Measurements from ENCODE around the gene UGDH.
"Not testable (repeated sequence)": the region's sequence is repeated elsewhere in the genome, so short reads cannot be mapped to it uniquely, and the experiment has no call there.

Gene UGDH
- 22.1 to 22.9 reads per million in 2 experiments for total RNA-seq

DNA sequence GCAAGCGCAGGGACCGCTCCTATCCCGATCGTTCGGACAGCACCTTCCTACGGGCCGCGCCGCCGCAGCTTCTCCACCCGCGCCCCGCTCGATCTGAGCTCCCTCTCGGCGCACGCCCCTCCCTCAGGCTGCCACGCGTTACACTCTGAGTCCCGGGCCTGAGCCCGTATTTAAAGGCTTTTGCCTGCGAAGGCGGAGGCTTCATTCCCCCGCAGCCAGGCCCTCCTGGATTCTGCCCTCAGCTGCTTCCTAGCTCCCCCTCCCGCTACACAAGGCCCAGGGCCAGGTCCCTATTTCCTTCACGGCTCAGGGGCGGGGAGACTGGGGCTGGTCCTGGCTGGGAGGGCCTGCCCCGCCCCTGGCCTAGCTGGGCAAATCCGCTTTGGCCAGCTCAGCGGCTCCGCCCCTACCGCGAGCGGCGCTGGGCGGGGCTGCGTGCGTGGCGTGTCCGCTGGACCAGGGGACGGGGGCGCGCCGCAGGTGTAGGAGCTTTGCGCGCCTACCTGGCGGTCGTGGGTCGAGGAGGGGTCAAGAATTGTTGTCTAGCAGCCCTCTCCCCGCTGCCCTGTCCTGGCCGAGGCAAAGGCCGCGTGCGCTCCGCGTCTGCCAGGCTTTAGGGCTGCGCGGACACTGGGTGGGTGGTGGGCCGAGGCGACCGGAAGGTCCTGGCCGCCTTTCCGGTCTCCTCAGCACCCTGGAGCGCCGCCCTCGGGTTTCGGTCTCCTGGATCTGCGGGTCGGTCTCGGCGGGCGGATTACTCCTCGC lies at the start of gene UGDH:
TSS of gene UGDH (minus strand) at position 144 of the 765 bp plus-strand sequence. CDS start 5,927 bp downstream, outside the sequence.
- peak; percentile 84 for DNase-seq (ENCODE audit: low read depth)

DNA sequence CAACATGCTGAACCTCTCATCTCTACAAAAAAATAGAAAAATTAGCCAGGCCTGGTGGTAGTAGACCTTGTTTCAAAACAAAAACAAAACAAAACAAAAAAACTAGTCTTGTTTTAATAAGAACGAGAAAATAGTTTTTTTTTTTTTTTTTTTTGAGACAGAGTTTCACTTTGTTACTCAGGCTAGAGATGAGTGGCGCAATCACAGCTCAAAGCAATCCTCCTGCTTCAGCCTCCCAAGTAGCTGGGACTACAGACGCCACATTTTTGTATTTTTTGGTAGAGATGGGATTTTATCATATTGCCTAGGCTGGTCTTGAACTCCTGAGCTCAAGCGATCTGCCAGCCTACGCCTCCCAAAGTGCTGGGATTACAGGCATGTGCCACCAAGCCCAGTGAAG lies 47.7 kb upstream of the UGDH start:
- DNase-seq (ENCODE audit: low read depth) = no peak

DNA sequence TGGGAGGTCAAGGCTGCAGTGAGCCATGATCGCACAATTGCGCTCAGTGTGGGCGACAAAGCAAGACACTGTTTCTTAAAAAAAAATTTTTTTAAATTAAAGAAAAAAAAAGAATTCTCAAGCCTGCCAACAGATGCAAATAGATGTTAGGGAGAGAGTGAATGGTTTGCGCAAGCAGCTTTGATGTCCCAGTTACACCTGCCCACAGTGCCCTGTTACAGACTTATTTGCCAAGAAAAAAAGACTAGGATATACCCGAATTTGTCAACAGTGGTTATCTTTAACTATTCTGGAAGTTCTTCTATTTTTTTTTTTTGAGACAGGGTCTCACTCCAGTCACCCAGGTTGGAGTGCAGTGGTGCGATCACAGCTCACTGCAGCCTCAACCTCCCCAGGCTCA lies 44.3 kb upstream of the UGDH start:
- DNase-seq (ENCODE audit: low read depth) = no peak

DNA sequence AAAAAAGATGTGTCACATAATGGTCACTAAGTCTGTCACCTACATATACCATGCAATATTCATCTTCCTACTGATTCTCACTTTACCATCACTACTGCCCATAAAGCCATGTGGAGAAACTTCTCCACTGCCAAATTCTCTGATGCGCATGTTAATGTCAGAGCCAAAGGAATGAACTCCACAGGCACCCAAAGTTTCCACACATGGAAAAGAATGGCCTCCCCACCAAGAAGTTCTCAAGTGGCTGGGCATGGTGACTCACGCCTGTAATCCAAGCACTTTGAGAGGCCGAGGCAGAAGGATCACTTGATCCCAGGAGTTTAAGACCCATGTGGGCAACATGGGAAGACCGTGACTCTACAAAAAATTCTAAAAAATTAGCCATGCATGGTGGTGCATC lies 43.8 kb upstream of the UGDH start:
- no peak for DNase-seq (ENCODE audit: low read depth)

DNA sequence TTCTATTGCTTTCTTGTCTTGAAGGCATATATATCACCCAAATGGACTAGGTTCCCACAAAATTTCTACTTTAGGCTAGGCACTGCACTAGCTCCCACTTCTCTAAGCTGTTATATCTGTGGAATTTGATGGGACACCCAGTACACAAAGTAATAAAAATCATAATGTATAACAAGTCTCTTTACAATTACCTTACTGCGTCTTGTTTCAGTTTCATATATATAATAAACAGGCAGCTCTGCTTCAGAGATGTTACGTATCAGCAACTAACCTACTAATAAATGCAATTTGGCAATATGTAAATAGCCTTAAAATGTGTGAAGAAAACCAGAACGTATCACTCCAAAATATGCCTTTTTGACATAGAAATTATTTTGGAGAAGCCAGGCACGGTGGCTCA lies 42.0 kb upstream of the UGDH start:
- DNase-seq (ENCODE audit: low read depth) = no peak

DNA sequence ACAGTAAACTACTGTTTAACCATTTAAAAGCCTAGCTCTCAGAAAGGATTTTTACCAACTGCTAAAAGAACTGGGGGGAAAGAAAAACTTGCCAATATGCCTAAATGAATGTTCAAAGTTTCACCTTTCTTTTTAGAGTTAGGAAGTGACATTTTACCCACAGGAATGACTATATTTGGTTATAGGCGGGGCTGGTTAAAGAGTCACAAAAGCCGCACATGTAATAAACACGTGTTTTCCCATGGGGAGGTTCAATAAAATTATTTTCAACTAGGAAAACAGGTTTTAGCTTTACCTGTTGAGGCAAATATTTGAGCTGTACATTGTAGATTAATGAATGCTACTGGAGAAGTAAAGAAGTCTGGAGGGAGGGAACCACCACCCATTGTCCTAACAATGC lies 41.6 kb upstream of the UGDH start:
- no peak for DNase-seq (ENCODE audit: low read depth)

DNA sequence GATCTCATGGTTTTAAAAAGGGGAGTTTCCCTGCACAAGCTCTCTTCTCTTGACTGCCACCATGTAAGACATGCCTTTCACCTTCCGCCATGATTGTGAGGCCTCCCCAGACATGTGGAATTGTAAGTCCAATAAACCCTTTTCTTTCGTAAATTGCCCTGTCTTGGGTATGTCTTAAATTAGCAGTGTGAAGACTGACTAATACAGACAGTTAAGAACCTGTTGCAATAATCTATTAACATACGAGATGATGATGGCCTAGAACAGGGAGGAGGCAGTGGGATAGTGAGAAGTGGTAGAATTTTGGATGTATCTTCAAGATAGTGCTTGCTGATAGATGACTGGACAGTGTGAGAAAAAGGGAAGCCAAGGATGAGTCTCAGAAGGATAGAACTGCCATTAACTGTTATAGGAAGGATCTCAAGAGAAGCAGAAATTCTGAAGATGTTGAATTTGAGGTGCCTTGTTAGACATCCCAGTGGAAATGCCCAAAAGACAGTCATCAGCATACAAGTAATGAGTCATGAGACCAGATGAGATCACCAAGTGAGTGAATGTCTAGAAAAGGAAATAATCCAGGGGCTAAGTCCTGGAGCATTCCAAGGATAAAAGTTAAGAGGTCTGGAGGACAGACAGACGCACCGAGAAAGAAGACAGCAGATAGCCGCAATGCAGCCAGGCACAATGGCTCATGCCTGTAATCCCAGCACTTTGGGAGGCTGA lies 38.8 kb upstream of the UGDH start:
- DNase-seq (ENCODE audit: low read depth) = no peak

DNA sequence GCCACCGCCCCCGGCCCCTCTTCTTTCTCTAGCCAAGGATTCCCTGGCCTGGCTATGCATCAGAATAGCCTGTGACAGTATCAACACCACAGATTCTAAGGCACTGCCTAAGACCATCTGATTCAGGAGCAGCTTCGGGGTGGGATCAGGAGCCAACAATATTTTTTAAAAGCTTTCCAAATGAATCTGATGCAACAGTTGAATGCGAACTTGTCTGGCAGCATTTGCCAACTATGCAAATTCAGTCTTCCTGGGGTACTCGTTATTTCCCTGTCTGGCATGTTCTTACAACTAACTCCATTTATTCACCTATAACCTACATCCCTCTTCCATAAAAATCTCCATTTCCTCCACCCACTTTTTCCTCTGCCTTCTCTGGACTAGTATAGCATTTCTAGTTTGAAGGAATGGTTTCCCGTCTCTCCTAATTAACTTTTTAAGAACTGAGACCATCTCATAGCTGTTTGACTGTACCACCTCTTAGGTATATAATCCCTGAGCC lies 36.2 kb upstream of the UGDH start:
- no peak for DNase-seq (ENCODE audit: low read depth)

DNA sequence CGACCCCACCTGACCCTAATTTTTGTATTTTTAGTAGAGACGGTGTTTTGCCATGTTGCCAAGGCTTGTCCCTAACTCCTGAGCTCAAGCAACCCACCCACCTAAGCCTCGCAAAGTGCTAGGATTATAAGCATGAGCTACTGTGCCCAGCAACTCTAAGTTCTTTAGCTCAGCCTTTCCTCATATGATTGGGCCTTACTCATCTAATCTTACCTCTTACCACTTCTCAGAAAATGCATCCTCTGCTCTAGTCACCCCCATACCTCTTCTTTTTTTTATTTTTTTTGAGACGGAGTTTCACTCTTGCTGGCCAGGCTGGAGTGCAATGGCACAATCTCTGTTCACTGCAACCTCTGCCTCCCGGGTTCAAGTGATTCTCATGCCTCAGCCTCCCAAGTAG lies 35.6 kb upstream of the UGDH start:
- DNase-seq (ENCODE audit: low read depth) = no peak

DNA sequence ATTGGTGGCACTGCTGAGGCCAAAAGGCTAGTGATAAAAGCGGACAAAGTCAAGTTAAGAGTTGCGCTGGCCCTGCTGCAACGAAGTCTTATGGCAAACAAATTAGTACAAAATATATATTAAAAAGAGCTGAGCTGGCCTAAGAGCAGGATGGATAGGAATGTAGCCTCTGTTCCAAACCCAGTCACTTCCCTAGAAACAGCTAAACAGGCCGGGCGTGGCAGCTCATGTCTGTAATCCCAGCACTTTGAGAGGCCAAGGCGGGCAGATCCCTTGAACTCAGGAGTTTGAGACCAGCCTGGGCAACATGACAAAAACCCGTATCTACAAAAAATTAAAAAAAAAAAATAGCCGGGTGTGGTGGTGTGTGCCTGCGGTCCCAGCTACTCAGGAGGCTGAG lies 32.4 kb upstream of the UGDH start:
- DNase-seq (ENCODE audit: low read depth) = no peak

DNA sequence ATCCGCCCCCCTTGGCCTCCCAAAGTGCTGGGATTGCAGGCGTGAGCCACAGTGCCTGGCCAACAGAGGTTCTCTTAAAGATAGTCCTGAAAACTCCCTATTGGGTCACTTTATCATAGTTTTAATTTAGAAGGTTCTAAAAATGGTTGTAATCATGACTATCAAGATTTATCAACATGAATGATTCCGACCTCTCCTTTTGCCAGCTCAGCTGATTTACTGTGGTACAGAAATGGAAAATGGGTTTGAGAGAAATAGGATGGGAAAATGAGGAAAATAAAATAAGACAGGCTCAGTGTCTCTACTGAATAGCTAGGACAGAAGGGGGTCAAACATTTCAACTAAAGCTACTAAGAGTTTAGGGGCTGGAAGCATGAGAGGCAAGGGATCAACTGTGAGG lies 28.2 kb upstream of the UGDH start:
- no peak for DNase-seq (ENCODE audit: low read depth)

DNA sequence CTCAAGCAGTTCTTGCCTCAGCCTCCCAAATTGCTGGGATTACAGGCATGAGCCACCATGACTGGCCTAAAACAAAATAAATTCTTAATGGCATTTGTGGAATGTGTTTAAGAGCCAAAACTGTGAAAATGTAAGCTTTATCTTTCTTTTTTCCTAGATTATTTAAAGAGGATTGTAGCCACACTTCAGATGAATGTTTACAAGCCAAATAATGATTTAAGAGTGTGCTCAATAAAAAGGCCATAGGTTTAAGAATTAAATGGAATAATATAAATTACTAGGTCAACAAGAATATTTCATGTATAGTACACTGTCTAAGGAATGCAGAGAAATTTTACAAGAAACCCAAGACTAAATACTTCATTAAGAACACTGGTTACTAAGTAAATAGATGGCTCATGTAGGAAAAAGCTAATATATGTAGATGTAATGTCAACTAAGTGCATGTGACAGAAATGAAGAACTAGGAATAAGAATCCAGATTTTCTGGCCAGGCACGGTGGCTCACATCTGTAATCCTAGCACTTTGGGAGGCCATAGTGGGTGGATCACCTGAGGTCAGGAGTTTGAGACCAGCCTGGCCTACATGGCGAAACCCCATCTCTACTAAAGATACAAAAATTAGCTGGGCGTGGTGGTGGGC lies 21.3 kb upstream of the UGDH start:
- no peak for DNase-seq (ENCODE audit: low read depth)

DNA sequence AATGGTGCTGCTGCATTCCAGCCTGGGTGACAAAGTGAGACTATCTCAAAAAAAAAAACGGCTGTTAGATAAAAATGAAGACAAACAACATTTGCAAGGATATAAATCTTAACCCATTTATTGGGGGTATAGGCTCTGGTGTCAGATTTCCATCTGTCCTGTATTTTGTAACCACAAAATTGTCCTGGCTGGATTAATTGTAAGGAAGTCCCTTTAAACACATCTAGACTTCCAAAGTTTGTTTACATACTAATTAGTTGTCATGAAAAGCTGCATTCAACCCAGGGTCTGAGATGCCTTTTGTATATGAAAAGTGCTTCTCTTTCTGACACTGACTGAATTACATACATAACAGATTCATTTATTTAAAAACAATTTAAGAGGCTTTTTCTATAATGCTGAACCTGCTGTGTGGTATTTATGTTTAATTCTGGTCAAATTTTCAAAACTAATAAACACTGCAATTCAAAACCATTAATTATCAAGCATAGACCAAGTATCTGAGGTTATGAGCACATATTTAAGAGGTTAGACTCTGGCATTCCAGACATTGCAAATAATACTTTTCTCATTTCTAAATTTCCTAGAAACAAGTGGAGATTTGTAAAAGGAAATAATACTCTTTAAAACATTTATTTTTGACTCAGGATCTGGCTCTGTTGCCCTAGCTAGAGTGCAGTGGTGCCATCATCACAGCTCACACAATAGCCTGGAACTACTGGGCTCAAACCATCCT lies 17.5 kb upstream of the UGDH start:
- DNase-seq (ENCODE audit: low read depth) = no peak

DNA sequence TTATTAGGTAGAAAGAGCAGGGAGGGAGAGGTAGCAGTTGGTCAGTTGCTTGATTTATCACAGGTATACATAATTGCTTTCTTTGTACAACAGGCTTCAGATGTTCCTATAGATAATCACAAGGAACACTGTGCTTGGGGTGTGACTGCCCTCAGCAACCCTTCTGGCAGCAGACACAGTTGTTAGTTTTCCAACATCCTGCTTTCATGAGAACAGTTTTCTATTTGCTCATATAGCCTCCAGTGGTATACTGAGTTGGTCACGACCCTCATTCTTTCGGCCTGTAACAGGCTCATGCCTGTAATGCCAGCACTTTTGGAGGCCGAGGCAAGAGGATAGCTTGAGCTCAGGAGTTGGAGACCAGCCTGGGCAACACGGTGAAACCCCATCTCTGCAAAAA lies 16.8 kb upstream of the UGDH start:
- not testable (repeated sequence) for DNase-seq (ENCODE audit: low read depth)

DNA sequence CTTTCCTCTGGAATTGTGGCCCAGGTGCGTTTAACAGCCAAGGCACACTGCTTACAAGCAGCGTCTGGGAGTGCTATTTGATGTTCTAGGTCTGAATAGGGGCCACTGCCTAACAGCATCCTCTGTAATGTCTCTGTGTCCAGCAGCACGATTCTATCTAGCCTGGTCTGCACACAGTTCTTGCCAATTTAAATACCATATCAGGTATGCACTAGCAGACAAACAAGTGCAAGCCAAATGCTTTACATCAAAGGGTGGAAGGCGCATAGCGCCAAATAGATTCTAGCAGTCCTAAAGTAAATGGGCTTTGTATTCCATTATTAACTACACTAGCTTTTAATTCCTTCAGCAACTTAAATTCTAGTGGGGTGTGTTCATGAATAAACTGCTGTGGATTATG lies 15.8 kb upstream of the UGDH start:
- DNase-seq (ENCODE audit: low read depth) = no peak

DNA sequence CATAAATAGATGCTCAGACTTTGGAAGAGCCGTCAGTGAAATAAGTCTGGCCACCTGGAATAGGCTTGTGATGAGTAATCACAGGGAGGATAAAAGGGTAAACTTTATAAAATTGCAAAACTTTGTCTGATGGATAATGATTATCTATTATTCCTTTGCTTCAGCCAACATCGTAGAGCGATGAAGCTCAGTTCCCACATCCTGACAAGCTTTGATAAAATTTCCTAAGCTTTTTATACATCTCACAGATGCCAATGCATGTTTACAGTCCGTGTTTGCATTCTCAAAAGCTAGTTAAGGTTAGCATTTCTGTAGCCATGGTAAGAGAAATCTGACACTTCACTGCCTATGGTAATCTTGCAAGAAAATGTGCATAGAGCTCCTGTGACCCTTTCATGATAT lies 15.4 kb upstream of the UGDH start:
- no peak for DNase-seq (ENCODE audit: low read depth)

DNA sequence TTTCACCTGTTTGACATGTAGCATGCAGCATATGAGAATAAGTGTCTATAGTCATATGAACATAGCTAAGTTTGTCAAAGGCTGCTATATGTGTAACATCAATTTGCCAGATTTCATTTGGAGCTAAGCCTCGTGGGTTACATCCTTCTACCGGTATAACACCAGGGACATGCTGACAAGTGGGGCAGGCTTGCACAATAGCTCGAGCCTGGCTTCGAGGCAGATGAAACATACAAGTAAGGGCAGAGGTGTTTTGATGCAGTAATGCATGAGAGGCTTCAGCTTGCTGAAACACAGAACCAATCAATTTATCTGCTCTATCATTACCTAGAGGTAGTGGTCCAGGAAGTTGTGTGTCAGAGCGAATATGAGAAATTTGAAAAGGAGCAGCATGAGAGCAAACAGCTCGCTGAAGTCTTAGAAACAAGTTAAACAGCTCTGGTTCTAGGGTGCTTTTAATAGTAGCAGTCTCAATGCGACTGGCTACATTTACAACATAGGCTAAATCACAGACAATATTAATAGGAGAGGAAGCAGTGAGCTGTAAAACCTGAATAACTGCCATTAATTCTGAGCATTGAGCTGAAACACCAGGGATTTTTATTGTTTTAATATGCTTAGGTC lies 14.9 kb upstream of the UGDH start:
- DNase-seq (ENCODE audit: low read depth) = no peak

DNA sequence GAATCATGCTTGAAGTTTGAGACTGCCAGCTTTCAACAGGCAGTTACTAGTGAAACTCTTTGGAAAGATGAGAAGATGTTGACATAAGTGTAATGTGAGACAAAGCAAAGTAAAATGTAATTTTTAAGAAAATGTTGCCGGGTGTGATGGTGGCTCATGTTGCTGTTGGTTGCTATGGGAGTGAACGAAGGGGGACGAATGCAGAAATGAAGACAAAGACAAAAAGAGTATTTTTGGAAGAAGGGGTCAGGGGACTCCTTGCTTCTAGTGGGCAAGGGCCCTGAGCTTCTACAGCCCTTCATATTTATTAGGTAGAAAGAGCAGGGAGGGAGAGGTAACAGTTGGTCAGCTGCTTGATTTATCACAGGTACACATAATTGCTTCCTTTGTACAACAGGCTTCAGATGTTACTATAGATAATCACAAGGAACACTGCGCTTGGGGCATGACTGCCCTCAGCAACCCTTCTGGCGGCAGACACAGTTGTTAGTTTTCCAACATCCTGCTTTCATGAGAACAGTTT lies 11.9 kb upstream of the UGDH start:
- no peak for DNase-seq (ENCODE audit: low read depth)

DNA sequence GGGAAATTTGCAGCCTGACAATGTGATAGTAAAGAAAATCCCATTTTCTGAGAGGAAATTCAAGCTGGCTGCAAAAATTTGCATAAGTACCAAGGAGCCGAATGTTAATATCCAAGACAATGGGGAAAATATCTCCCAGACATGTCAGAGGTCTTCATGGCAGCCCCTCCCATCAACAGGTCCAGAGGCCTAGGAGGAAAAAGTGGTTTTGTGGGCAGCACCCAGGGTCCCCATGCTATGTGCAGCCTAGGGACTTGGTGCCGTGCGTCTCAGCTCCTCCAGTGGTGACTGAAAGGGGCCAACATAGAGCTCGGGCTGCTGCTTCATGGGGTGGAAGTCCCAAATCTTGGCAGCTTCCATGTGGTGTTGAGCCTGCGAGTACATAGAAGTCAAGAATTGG lies 6.3 kb upstream of the UGDH start:
- DNase-seq (ENCODE audit: low read depth) = no peak

DNA sequence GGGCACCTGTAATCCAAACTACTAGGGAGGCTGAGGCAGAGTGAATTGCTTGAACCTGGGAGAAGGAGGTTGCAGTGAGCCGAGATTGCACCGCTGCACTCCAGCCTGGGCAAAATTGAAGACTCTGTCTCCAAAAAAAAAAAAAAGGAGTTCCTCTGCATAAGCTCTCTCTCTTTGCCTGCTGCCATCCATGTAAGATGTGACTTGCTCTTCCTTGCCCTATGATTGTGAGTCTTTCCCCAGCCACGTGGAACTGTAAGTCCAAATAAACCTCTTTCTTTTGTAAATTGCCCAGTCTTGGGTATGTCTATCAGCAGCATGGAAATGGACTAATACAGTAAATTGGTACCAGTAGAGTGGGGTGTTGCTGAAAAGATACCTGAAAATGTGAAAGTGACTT lies 5.0 kb upstream of the UGDH start:
- DNase-seq (ENCODE audit: low read depth) = not testable (repeated sequence)

DNA sequence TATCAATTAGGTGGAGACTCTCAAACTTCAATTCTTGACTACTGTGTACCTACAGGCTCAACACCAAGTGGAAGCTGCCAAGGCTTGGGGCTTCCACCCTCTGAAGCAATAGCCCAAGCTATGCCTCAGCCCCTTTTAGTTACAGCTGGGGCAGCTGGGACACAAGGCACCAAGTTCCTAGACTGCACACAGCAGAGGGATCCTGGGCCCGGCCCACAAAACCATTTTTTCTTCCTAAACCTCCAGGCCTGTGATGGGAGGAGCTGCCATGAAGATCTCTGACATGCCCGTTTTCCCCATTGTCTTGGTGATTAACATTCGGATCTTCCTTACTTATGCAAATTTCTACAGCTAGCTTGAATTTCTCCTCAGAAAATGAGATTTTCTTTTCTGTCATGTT lies 3.4 kb upstream of the UGDH start:
- no peak for DNase-seq (ENCODE audit: low read depth)

DNA sequence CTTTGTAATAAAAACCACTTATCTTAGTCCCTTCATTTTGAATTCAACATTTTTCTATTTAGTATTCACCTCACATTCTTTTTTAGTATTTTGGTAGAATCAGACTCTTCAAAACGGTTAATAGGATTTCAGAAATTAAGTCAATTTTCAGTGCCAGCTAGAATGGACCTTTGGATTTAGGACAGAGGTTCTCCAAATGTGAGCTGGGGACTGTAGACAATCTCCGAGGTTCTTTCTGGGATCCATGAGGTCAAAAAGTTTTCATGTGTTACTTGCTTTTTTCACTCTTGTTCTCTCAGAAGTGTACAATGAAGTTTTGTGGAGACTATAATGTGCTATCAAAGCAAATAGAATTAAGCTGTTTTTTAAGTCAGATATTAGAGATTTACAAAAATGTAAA lies 2.3 kb upstream of the UGDH start:
- DNase-seq (ENCODE audit: low read depth) = no peak
